Neural progenitor cell (in vitro differentiated cells): Measurements from ENCODE around the gene SPON1. TPM values are rescaled to one million over a fixed set of nuclear protein-coding genes. Genes with fewer than 3 reads are reported as not detected.

Experiments used
- DNase-seq: peaks from one replicate; pipeline ENCODE4 v3.0.0-alpha.2; 2016; ENCODE audit warnings: low spot score
- H2AFZ ChIP-seq: fragments of 200-600 bp; sonication (generic); replicated peaks from 2 replicates; pipeline ENCODE4 v1.6.1; 2016; ENCODE audit warnings: antibody characterized with exemption
- H3F3A ChIP-seq: fragments of 200-600 bp; sonication (generic); 2 replicates; pipeline ENCODE4 v1.6.1; 2016; ENCODE audit warnings: antibody characterized with exemption, low read depth
- H3K27ac ChIP-seq: fragments of 200-600 bp; sonication (generic); 2 replicates; pipeline ENCODE4 v1.5.1; 2016; ENCODE audit warnings: mild to moderate bottlenecking
- H3K27me3 ChIP-seq: fragments of 200-600 bp; sonication (generic); 2 replicates; pipeline ENCODE4 v1.6.1; 2016; ENCODE audit warnings: mild to moderate bottlenecking, moderate library complexity
- H3K36me3 ChIP-seq: fragments of 200-600 bp; sonication (generic); 2 replicates; pipeline ENCODE4 v1.5.1; 2016
- H3K4me1 ChIP-seq: fragments of 200-600 bp; sonication (generic); 2 replicates; pipeline ENCODE4 v1.6.1; 2016; ENCODE audit warnings: mixed run types
- H3K4me2 ChIP-seq: fragments of 200-600 bp; sonication (generic); 2 replicates; pipeline ENCODE4 v1.6.1; 2016
- H3K4me3 ChIP-seq: fragments of 200-600 bp; sonication (generic); 2 replicates; pipeline ENCODE4 v1.5.1; 2016
- H3K79me2 ChIP-seq: fragments of 200-600 bp; sonication (generic); 2 replicates; pipeline ENCODE4 v1.6.1; 2016; ENCODE audit warnings: low read depth
- H3K9ac ChIP-seq: fragments of 200-600 bp; sonication (generic); 2 replicates; pipeline ENCODE4 v1.6.1; 2016
- H3K9me3 ChIP-seq: fragments of 200-600 bp; sonication (generic); 2 replicates; pipeline ENCODE4 v1.5.1; 2016; ENCODE audit warnings: low read depth
- H4K20me1 ChIP-seq: fragments of 200-600 bp; sonication (generic); 2 replicates; pipeline ENCODE4 v1.6.1; 2016; ENCODE audit warnings: low read depth
- H3K27ac Mint-ChIP-seq: 3 replicates; pipeline ENCODE4 v1.8.0; 2021; ENCODE audit warnings: mixed read lengths
- H3K27me3 Mint-ChIP-seq: 2 replicates; pipeline ENCODE4 v1.8.0; 2022; ENCODE audit warnings: low read depth, mild to moderate bottlenecking, inconsistent platforms, moderate library complexity, mixed read lengths; ENCODE audit not compliant: insufficient read depth
- H3K36me3 Mint-ChIP-seq: 3 replicates; pipeline ENCODE4 v1.8.0; 2021; ENCODE audit warnings: mixed read lengths
- H3K4me1 Mint-ChIP-seq: 3 replicates; pipeline ENCODE4 v1.8.0; 2021; ENCODE audit warnings: mixed read lengths
- H3K4me3 Mint-ChIP-seq: 3 replicates; pipeline ENCODE4 v1.8.0; 2021; ENCODE audit warnings: mild to moderate bottlenecking, moderate library complexity, mixed read lengths
- H3K9me3 Mint-ChIP-seq: 3 replicates; pipeline ENCODE4 v1.8.0; 2020; ENCODE audit warnings: mixed read lengths
- CTCF ChIP-seq: fragments of 200-600 bp; sonication (generic); IDR thresholded peaks from 2 replicates; pipeline ENCODE4 v1.5.1; 2017; ENCODE audit warnings: antibody characterized with exemption, mild to moderate bottlenecking
- EZH2 ChIP-seq: fragments of 200-600 bp; sonication (generic); IDR thresholded peaks from 2 replicates; pipeline ENCODE4 v1.6.1; 2017; ENCODE audit warnings: antibody characterized with exemption, mild to moderate bottlenecking, moderate library complexity
- EZH2phosphoT487 ChIP-seq: fragments of 200-600 bp; sonication (generic); IDR thresholded peaks from 2 replicates; pipeline ENCODE4 v1.6.1; 2017; ENCODE audit warnings: antibody characterized with exemption
- total RNA-seq: library from RNA; depleted of rRNA; stranded (reverse); fragments of >200 nt; gene quantifications from 2 replicates; pipeline ENCODE4 v1.2.3, GENCODE V29; 2015; ENCODE audit warnings: low replicate concordance

The SPON1 gene
- total RNA-seq, 1 donor from 2014 or later = 35.4 TPM

DNA sequence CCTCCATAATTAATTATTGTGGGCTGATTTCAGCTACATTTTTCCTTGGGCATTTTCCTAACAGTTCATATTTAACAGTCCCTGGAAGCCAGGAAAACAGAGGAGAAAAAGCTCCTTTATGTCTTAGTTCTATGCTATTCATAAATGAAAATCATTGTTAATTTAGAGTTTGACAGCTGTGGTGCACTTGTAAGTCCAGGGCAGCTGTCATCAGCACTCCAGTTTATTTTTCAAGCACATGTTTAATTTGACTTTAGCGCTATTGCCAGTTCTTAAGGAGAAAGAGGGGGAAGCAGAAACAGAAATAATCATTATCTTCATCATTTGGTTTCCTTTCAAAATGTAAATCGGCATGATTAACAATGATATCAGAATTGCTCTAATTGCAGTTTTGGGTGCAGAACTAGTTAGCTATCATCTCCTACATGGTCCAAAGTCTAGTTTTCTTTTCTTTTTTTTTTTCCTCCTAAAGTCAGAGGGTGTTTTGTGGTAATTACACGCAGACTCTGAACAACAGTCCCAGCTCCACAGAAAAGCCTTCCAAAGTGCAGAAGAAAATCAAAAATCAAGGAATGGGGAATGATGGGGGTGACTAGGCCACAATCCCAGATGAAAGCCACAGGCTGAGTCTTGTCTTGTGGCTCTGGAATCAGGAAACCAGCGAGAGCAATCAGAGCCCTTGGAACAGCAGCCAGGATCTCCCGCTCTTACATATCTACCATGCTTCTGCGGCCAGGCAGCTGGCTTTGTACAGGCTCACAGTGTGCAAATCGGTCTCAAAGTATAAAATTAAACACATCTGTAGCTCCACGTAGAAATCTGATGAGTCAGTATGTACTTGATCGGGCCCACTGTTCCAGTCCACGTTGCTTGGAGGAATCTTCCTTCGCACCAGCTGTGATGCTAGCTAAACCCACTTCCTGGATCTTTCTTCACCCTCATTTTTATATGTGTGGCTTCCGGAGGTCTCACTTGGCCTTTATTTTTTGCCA lies 91.9 kb downstream of the SPON1 start:
- H3K79me2 ChIP-seq = no peaks in the 10 kb centered on the region
- no peaks in the 10 kb centered on the region for H3K9me3 ChIP-seq
- no peaks in the 10 kb centered on the region for H3F3A ChIP-seq
- Mint-ChIP-seq H3K27me3 (peaks cover 3% of the 10 kb centered on the region), H3K36me3 (no peaks in the 10 kb centered on the region), H3K27ac (peak overlapping the region; percentile 44), H3K4me1 (no peaks in the 10 kb centered on the region), H3K4me3 (no peak overlapping the region), H3K9me3 (no peaks in the 10 kb centered on the region)
- no peaks in the 10 kb centered on the region for H3K27me3 ChIP-seq
- no peak overlapping the region for H3K9ac ChIP-seq
- no peak overlapping the region for H3K27ac ChIP-seq
- H3K36me3 ChIP-seq = no peaks in the 10 kb centered on the region
- H3K4me1 ChIP-seq = no peaks in the 10 kb centered on the region
- no peaks in the 10 kb centered on the region for H4K20me1 ChIP-seq
- TF ChIP-seq EZH2 = no peak
- no peak for TF ChIP-seq CTCF
- no peak for TF ChIP-seq EZH2phosphoT487
- H3K4me2 ChIP-seq = no peak overlapping the region
- H2AFZ ChIP-seq = no peak overlapping the region
- no peak overlapping the region for H3K4me3 ChIP-seq
- no peak for DNase-seq

GRCh38 chr11:14055936-14056335 lies 93.4 kb downstream of the SPON1 start:
- no peak overlapping the region for H3K4me2 ChIP-seq
- no peak overlapping the region for H2AFZ ChIP-seq
- Mint-ChIP-seq H3K36me3 (no peaks in the 10 kb centered on the region), H3K4me3 (no peak overlapping the region), H3K27ac (no peak overlapping the region), H3K27me3 (peaks cover 3% of the 10 kb centered on the region), H3K9me3 (no peaks in the 10 kb centered on the region), H3K4me1 (no peaks in the 10 kb centered on the region)
- H3K4me1 ChIP-seq = no peaks in the 10 kb centered on the region
- H4K20me1 ChIP-seq = no peaks in the 10 kb centered on the region
- H3K9ac ChIP-seq = no peak overlapping the region
- H3K27ac ChIP-seq = no peak overlapping the region
- no peaks in the 10 kb centered on the region for H3K9me3 ChIP-seq
- no peaks in the 10 kb centered on the region for H3K27me3 ChIP-seq
- H3K4me3 ChIP-seq = no peak overlapping the region
- H3K79me2 ChIP-seq = no peaks in the 10 kb centered on the region
- H3K36me3 ChIP-seq = no peaks in the 10 kb centered on the region
- no peak for DNase-seq
- H3F3A ChIP-seq = no peaks in the 10 kb centered on the region
- TF ChIP-seq CTCF = no peak
- TF ChIP-seq EZH2phosphoT487 = no peak
- no peak for TF ChIP-seq EZH2

GRCh38 chr11:14058061-14058460 lies 95.5 kb downstream of the SPON1 start:
- H2AFZ ChIP-seq = no peak overlapping the region
- Mint-ChIP-seq H3K36me3 (no peaks in the 10 kb centered on the region), H3K4me1 (no peaks in the 10 kb centered on the region), H3K9me3 (no peaks in the 10 kb centered on the region), H3K27ac (no peak overlapping the region), H3K4me3 (no peak overlapping the region), H3K27me3 (peaks cover 3% of the 10 kb centered on the region)
- TF ChIP-seq EZH2 (no peak), CTCF (no peak), EZH2phosphoT487 (no peak)
- H4K20me1 ChIP-seq = no peaks in the 10 kb centered on the region
- DNase-seq = no peak
- H3K9me3 ChIP-seq = no peaks in the 10 kb centered on the region
- H3K9ac ChIP-seq = no peak overlapping the region
- no peak overlapping the region for H3K4me2 ChIP-seq
- H3K4me3 ChIP-seq = no peak overlapping the region
- no peak overlapping the region for H3K27ac ChIP-seq
- no peaks in the 10 kb centered on the region for H3K79me2 ChIP-seq
- H3K36me3 ChIP-seq = no peaks in the 10 kb centered on the region
- no peaks in the 10 kb centered on the region for H3F3A ChIP-seq
- no peaks in the 10 kb centered on the region for H3K27me3 ChIP-seq
- no peaks in the 10 kb centered on the region for H3K4me1 ChIP-seq
